IPS-NIHi7 (cell line): Measurements from ENCODE around the gene DDAH2.

Source experiments
- DNase-seq: peaks from one replicate; pipeline ENCODE4 v3.0.0; 2012; ENCODE audit warnings: mixed read lengths; ENCODE audit errors: extremely low spot score

Gene DDAH2

GRCh38 chr6:31689249-31690110 lies 39.6 kb downstream of the DDAH2 start:
- peak; percentile 64 for DNase-seq

- DNase-seq: no peak
These were observed 41.0 kb downstream of the DDAH2 start for GRCh38 chr6:31687860-31688693.

- no peak for DNase-seq
These were observed 41.8 kb downstream of the DDAH2 start for GRCh38 chr6:31687321-31687720.

GRCh38 chr6:31686483-31686882 lies 42.6 kb downstream of the DDAH2 start:
- DNase-seq: no peak

- no peak for DNase-seq
These were observed 45.5 kb downstream of the DDAH2 start for GRCh38 chr6:31683591-31683990.

GRCh38 chr6:31681135-31681671 lies 47.9 kb downstream of the DDAH2 start:
- peak; percentile 60 for DNase-seq

- peak; percentile 78 for DNase-seq
These were observed 48.6 kb downstream of the DDAH2 start, which contains the start of gene LY6G5C for GRCh38 chr6:31680226-31681134. LY6G5C (minus strand) TSS chr6:31681067; CDS start chr6:31680373, 694 bp downstream.

- no peak for DNase-seq
These were observed 51.1 kb downstream of the DDAH2 start for GRCh38 chr6:31677955-31678354.
